HG03442 (cell line): ENCODE measurements around the gene CEP295NL.
"Not testable (repeated sequence)": the region's sequence is repeated elsewhere in the genome, so short reads cannot be mapped to it uniquely, and the experiment has no call there.

Source experiments
- ATAC-seq: cut with Tn5 transposase; IDR thresholded peaks from one replicate; pipeline ENCODE4 v1.9.1; 2021; ENCODE audit warnings: mild to moderate bottlenecking, moderate library complexity; ENCODE audit not compliant: unreplicated experiment

Gene CEP295NL

GRCh38 chr17:78903101-78903779 is at the start of gene CEP295NL:
CEP295NL (minus strand) TSS chr17:78903201; CDS start chr17:78901828, 1,373 bp downstream.
- ATAC-seq, result no peak

- ATAC-seq, result no peak
These were observed 49.7 kb upstream of the CEP295NL start for GRCh38 chr17:78952706-78953105.

- ATAC-seq, result no peak
These were observed 49.1 kb upstream of the CEP295NL start for GRCh38 chr17:78951967-78952551.

- no peak for ATAC-seq
These were observed 47.9 kb upstream of the CEP295NL start for GRCh38 chr17:78950870-78951269.

- no peak for ATAC-seq
These were observed 44.5 kb upstream of the CEP295NL start for GRCh38 chr17:78947235-78948149.

GRCh38 chr17:78946631-78947030 is 43.6 kb upstream of the CEP295NL start:
- ATAC-seq, result no peak

- no peak for ATAC-seq
These were observed 43.1 kb upstream of the CEP295NL start for GRCh38 chr17:78946131-78946530.

GRCh38 chr17:78945455-78945854 is 42.5 kb upstream of the CEP295NL start:
- not testable (repeated sequence) for ATAC-seq

GRCh38 chr17:78944956-78945355 is 42.0 kb upstream of the CEP295NL start:
- no peak for ATAC-seq

GRCh38 chr17:78944026-78944425 is 41.0 kb upstream of the CEP295NL start:
- no peak for ATAC-seq

GRCh38 chr17:78940708-78941107 is 37.7 kb upstream of the CEP295NL start:
- no peak for ATAC-seq

GRCh38 chr17:78940258-78940657 is 37.3 kb upstream of the CEP295NL start:
- ATAC-seq, result no peak

GRCh38 chr17:78939615-78940014 is 36.6 kb upstream of the CEP295NL start:
- ATAC-seq, result no peak

- ATAC-seq, result no peak
These were observed 34.6 kb upstream of the CEP295NL start for GRCh38 chr17:78937561-78937960.

- no peak for ATAC-seq
These were observed 32.7 kb upstream of the CEP295NL start for GRCh38 chr17:78935419-78936323.

GRCh38 chr17:78934681-78935418 is 31.8 kb upstream of the CEP295NL start:
- ATAC-seq, result no peak

GRCh38 chr17:78933959-78934568 is 31.1 kb upstream of the CEP295NL start:
- ATAC-seq, result no peak

- peak; percentile 55 for ATAC-seq
These were observed 30.3 kb upstream of the CEP295NL start for GRCh38 chr17:78933025-78933958.
